ENCODE measurements around the gene TRAF7.
"Not testable (repeated sequence)": the region's sequence is repeated elsewhere in the genome, so short reads cannot be mapped to it uniquely, and the experiment has no call there.

- TF ChIP-seq EZH2 (IDR thresholded peaks at IDR 0.05; ENCODE audit: borderline replicate concordance, low read depth, low read length, severe bottlenecking); CTCF (IDR thresholded peaks at IDR 0.05; ENCODE audit: borderline replicate concordance, extremely low read depth, low read length, poor library complexity, severe bottlenecking): not testable (repeated sequence)
Measured at GRCh38 chr16:2129890-2130447, 25.6 kb upstream of the TRAF7 start.

Measured in DND-41 (cell line).